Activated CD8-positive, alpha-beta memory T cell treated with anti-CD3 and anti-CD28 coated beads, Interleukin-2, amount 10 ng/mL, durations not matched to agents 7 days and 5 days (primary cell): ENCODE results near the gene SOX1. TPM values are rescaled to one million over a fixed set of nuclear protein-coding genes. Genes with fewer than 3 reads are reported as not detected.

Experiments used
- ATAC-seq: fragments of 150-1000 bp; cut with Tn5 transposase; one replicate; pipeline ENCODE4 v1.10.0; 2021; ENCODE audit warnings: moderate library complexity
- CTCF ChIA-PET: fragments of 350-600 bp; sonication (Branson Sonifier 250); formaldehyde crosslinking; loops from one replicate; lab custom pipeline; 2021; ENCODE audit warnings: antibody characterized with exemption; lab: Charles Lee
- DNase-seq: peaks from one replicate; pipeline ENCODE4 v3.0.0-alpha.2; 2020
- H3K27ac Mint-ChIP-seq: one replicate; pipeline ENCODE4 v1.8.0; 2021; ENCODE audit warnings: mild to moderate bottlenecking, mixed read lengths
- H3K27me3 Mint-ChIP-seq: one replicate; pipeline ENCODE4 v1.8.0; 2021; ENCODE audit warnings: mixed read lengths
- H3K36me3 Mint-ChIP-seq: one replicate; pipeline ENCODE4 v1.8.0; 2021; ENCODE audit warnings: mild to moderate bottlenecking, mixed read lengths
- H3K4me1 Mint-ChIP-seq: one replicate; pipeline ENCODE4 v1.8.0; 2021; ENCODE audit warnings: mixed read lengths
- H3K4me3 Mint-ChIP-seq: one replicate; pipeline ENCODE4 v1.8.0; 2021; ENCODE audit warnings: mild to moderate bottlenecking, moderate library complexity, mixed read lengths
- H3K9me3 Mint-ChIP-seq: one replicate; pipeline ENCODE4 v1.8.0; 2022; ENCODE audit warnings: low read depth, mixed read lengths
- total RNA-seq, 2 experiments: library from RNA; stranded (reverse); gene quantifications; one replicate each; pipeline ENCODE4 v1.2.3, GENCODE V29; 2021

SOX1 gene
- total RNA-seq, 2 experiments from 2014 or later, result not detected

DNA sequence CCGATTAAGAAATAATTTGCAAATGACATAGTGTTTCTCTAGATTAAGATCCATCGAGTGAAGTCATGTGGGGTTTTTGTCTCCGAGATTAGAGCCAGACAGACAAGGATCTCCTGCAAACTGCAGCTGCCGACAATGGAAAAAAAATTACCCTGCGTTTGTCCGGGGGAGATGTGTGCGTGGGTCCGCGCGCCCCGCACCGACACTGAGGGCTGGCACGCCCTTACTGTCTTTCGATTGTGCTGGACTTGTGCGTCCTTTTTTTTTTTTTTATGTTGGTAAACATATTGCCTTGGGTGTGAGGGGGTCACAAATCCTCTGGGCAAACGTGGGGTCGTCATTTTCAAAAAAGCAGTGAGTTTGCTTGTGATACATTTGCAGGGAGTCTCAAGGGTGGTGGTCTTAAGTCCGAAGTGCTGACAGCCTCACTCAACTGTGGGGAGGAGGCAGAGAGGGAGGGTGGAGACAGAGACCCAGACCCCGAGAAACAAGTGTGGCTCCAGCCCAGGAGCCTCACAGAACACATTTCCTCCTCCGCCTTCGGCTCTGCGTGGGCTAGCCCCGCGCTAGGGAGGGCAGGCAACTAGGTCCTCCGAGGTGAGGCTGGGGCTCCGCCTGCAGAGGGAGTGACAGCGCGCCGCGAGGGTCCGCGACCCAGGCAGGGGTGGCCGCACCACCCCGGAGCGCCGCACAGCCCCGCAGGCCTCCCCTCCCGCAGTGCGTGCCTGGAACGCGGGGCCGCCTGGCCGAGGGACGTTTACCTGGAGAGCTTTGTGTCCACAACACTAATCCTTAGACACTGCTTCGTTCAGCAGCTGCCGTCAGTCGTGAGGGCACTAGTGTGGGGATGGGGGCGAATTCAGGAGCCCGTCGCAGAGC is 11.7 kb upstream of the SOX1 start:
- Mint-ChIP-seq H3K4me1 (no peaks in the 10 kb centered on the region), H3K27ac (peak overlapping the region; percentile 61), H3K4me3 (no peak overlapping the region), H3K27me3 (peaks cover 76% of the 10 kb centered on the region), H3K36me3 (peaks cover 9% of the 10 kb centered on the region), H3K9me3 (no peaks in the 10 kb centered on the region)
- CTCF ChIA-PET, result no interaction called here
- DNase-seq, result no peak
- no peak for ATAC-seq

DNA sequence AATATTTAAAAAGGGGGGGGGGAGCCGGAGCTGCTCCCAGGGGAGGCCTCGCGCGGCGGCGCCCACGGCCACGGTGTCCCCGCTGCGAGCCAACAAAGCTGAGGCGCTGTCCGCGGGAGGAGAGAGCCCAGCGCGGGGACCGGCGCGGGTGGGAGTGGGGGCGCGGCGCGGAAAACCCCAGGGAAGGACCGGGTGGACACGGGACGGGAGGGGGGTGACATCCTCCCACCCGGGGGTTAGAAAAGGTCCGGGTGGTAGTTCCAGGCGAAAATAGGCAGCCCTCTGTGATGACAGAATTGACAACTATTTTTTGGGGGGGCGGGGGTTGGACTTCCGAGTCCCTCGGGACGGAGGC is 11.1 kb upstream of the SOX1 start:
- ATAC-seq (no peak), DNase-seq (no peak)
- H3K27me3 Mint-ChIP-seq, result peaks cover 82% of the 10 kb centered on the region
- H3K36me3 Mint-ChIP-seq, result peaks cover 9% of the 10 kb centered on the region
- CTCF ChIA-PET, result no interaction called here
- H3K9me3 Mint-ChIP-seq, result no peaks in the 10 kb centered on the region
- H3K27ac Mint-ChIP-seq, result no peak overlapping the region
- no peak overlapping the region for H3K4me3 Mint-ChIP-seq
- no peaks in the 10 kb centered on the region for H3K4me1 Mint-ChIP-seq

DNA sequence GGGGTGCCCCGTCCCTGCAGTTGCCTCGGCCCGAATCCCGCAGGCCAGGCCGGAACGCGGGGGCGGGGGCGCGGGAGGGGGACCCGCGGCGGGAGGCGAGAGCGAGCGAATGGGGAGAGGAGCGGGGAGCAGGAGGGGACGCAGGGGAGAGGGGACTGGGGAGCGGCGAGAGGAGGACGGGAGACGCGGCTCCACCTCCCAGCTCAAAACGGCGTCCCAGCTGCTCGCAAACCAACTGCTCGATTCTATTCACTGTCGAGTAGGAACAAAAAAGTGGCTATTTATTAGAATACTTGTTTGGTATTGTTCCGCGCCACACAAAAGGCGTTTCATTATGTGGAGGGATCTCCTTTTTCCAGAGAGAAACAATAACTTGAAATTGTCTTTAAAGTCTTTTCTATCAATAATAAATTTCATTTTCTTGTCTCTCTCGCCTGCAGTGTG is 10.6 kb upstream of the SOX1 start:
- Mint-ChIP-seq H3K27ac (no peak overlapping the region), H3K36me3 (peaks cover 9% of the 10 kb centered on the region), H3K4me1 (no peaks in the 10 kb centered on the region), H3K9me3 (no peaks in the 10 kb centered on the region), H3K27me3 (peaks cover 85% of the 10 kb centered on the region), H3K4me3 (no peak overlapping the region)
- ATAC-seq (no peak), DNase-seq (no peak)
- CTCF ChIA-PET, result no interaction called here

DNA sequence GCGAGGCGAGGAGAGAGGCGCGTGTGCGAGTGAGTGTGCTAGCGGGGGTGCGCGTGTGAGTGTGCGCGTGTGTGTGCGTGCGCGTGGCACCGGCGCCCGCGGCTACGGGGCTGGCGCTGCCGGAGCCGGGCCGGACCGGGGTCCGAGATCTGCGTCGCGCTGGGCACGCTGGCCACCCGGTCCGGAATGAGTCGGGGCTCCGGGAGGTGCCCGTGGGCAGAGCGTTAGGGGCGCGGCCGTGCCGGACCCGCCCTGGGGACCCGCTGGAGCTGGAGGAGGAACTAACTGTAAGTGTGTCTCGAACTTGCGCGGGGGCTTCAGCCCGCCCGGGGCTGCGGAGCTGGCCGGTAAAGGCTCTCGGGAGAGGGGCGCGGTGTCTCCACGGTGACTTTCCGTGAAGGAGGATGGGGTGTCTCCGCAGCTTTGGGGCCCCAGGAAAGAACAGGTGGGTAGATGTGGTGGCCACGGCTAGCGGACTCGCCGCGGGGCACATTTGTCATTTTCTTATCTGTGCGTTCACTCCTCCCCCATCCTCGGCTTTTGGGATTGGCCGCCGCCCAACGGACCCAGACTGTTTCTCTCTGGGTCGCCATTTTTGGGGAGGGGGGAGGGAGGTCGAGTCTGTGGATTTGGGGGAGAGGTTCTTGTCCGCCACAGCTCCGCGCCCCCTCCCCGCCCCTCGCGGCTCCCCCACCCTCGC is 10.1 kb upstream of the SOX1 start:
- Mint-ChIP-seq H3K36me3 (peaks cover 11% of the 10 kb centered on the region), H3K4me1 (no peaks in the 10 kb centered on the region), H3K27ac (peak overlapping the region; percentile 49), H3K9me3 (no peaks in the 10 kb centered on the region), H3K27me3 (peaks cover 87% of the 10 kb centered on the region), H3K4me3 (no peak overlapping the region)
- DNase-seq (no peak), ATAC-seq (no peak)
- CTCF ChIA-PET, result no interaction called here

DNA sequence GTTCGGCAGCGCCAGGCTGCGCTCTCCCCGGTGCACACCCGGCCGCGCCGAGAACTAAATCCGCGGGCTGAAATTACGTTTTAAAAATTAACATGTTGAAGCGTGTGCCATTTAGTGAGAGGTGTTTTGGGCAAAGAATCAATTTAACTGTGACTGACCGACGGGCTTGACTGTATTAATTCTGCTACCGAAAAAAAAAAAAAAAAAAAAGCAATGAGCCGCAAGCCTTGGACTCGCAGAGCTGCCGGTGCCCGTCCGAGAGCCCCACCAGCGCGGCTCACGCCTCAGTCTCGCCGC is 9.6 kb upstream of the SOX1 start:
- Mint-ChIP-seq H3K36me3 (peaks cover 11% of the 10 kb centered on the region), H3K9me3 (no peaks in the 10 kb centered on the region)

DNA sequence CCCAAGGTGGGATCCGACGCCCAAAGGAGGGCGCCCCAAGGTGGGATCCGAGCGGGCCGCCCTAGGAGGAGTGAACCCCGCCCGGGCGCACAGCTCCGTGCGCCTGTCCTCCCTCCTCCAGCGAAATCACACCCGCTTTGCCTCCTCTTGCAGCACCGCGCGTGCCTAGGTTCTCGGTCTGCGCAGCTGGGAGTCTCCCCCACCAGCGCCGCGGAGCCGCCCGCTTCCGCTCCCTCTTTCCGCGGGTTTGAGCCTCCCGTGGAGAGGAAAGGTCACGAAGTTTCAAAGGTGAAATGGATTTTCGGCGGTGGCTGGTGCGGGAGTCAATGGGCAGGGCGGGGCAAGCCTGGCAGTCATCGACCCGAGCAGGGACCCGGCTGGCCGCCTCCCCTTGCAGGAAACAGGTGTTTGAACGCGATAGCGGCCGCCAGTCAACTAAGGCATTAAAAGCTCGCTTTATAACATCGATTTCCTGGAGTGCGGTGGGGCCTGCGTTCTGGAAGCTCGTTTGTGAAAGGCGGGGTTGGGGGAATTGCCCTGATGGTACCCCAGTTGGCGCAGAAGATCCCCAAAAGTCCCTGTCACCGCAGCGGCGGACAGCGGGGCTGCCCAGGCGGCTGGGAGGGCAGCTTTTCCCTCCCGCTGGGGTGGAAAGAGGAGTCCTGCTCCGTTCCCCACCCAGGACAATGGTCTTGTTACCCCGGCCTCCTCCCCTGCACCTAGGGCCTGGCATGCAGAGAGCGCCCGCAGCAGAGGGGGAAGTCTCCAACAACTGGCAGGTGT is 9.0 kb upstream of the SOX1 start:
- CTCF ChIA-PET, result no interaction called here
- no peak for DNase-seq

More for the DNA sequence above, 9.6 kb upstream of the SOX1 start:
- H3K4me3 Mint-ChIP-seq, result no peak overlapping the region
- H3K27ac Mint-ChIP-seq, result no peak overlapping the region
- H3K4me1 Mint-ChIP-seq, result no peaks in the 10 kb centered on the region
- no peak for ATAC-seq
- peaks cover 87% of the 10 kb centered on the region for H3K27me3 Mint-ChIP-seq
- CTCF ChIA-PET, result no interaction called here
- no peak for DNase-seq

DNA sequence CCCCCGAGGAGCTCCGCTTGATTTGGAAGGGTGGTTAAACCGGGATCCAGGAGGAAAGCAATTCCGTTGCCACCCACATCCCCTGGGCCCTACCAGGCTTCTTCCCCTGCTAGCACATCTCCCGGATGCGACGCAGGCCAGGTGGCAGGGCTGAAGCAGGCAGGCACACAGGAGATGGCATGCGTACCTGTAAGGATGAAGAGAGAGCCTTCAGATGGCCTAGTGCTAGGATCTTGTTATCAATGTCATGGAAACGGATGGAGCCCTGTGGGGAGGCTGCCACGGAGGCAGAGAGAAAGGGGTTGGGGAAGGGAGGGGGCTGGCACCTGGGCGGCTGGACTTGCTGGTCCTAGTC is 8.5 kb upstream of the SOX1 start:
- H3K9me3 Mint-ChIP-seq, result no peaks in the 10 kb centered on the region
- no peak for DNase-seq
- no peak for ATAC-seq
- peak overlapping the region; percentile 3 for H3K27ac Mint-ChIP-seq
- H3K4me1 Mint-ChIP-seq, result no peaks in the 10 kb centered on the region
- CTCF ChIA-PET, result no interaction called here
- H3K4me3 Mint-ChIP-seq, result no peak overlapping the region
- peaks cover 87% of the 10 kb centered on the region for H3K27me3 Mint-ChIP-seq
- peaks cover 9% of the 10 kb centered on the region for H3K36me3 Mint-ChIP-seq

More for the DNA sequence above, 9.0 kb upstream of the SOX1 start:
- ATAC-seq, result no peak
- Mint-ChIP-seq H3K9me3 (no peaks in the 10 kb centered on the region), H3K4me1 (no peaks in the 10 kb centered on the region), H3K27me3 (peaks cover 87% of the 10 kb centered on the region), H3K36me3 (peaks cover 10% of the 10 kb centered on the region), H3K27ac (no peak overlapping the region), H3K4me3 (no peak overlapping the region)

DNA sequence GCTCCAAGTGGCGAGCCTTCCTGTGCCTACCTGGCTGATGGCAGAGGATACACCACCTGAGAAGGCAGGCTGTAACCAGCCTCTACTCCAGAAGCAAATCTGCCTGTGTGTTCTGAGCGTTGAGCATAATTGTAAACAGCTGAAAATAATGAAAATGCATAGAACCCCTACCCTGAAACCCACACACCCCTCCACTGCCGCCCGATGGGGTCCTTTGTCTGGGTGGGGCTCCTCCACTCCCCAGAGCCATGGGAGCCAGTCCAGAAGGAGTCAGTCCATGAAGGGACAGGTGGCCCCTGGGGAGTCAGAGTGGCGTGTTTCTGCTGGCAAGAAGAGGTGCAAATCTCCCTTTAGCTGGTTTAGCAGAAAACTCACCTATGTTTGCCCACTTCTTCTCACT is 8.0 kb upstream of the SOX1 start:
- CTCF ChIA-PET, result no interaction called here
- no peak for DNase-seq

DNA sequence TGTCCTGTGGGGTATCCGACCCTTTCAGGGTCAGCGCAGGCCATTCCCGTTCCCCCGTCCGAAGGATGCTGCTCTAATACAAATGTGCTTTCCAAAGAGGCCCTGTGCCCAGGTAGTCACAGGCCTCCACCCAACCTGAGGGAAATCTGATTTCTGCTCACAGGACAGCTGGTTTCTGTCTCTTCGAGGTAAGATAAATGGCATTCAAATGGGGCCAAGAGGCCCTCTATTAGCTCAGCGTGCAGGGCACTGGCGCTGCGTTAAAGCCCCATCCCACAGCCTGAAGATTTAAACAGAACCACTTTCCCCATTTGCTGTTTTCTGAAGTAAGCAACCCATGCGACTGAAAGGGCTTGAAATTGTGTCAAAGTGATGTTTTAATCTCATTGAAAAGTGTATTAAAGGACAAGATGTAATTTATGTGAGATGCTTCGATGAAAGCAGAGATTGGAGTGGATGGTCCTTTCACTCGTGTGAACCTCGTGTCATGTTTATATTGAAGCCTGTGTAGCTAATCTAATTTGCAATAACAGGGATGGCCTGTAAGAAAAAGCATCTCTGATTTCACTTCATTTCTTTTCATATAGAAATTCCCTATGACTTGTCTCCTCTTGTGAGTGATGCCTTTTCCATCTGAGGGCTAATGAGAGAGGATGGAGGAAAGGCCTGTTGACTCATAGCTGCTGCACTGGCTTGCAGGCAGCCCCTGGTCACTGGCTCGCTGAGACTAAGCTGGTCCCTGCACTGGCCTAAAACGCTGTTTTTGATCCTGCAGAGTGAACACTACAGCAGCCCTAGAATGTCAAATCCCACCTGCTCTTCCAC is 7.3 kb upstream of the SOX1 start:
- Mint-ChIP-seq H3K4me1 (no peaks in the 10 kb centered on the region), H3K27me3 (peaks cover 86% of the 10 kb centered on the region), H3K36me3 (peaks cover 9% of the 10 kb centered on the region), H3K27ac (no peak overlapping the region), H3K4me3 (no peak overlapping the region), H3K9me3 (no peaks in the 10 kb centered on the region)
- no peak for ATAC-seq
- CTCF ChIA-PET, result no interaction called here
- no peak for DNase-seq

More for the DNA sequence above, 8.0 kb upstream of the SOX1 start:
- peaks cover 9% of the 10 kb centered on the region for H3K36me3 Mint-ChIP-seq
- no peak for ATAC-seq
- H3K4me3 Mint-ChIP-seq, result no peak overlapping the region
- no peaks in the 10 kb centered on the region for H3K4me1 Mint-ChIP-seq
- H3K9me3 Mint-ChIP-seq, result no peaks in the 10 kb centered on the region
- peaks cover 87% of the 10 kb centered on the region for H3K27me3 Mint-ChIP-seq
- peak overlapping the region; percentile 3 for H3K27ac Mint-ChIP-seq

DNA sequence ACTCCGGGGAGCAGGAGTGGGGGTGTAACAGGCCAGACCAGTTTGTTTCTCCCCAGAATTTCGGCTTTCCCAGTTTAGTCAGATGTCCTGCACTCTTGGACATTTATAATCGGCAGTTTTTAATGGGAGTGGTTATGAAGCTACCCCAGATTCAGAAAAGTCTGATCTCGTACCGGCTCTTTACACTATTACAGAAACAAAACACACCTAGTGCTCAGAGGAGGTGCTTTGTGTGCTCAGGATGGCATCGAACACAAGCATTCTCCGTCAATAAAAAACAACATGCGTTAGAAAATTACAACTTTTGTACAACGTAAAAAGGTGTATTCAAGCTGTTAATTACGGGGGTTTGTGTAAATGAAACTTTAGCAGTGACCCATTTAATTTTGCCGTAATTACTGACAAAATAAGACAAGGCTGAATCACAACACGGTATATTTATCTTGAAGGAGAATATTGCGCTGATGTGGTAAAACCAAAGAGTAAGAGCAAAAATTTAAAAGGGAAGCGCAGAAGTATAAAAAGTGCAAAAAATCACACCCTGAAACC is 6.6 kb upstream of the SOX1 start:
- Mint-ChIP-seq H3K4me1 (no peaks in the 10 kb centered on the region), H3K27ac (peak overlapping the region; percentile 54), H3K4me3 (no peak overlapping the region), H3K36me3 (peaks cover 5% of the 10 kb centered on the region), H3K9me3 (no peaks in the 10 kb centered on the region), H3K27me3 (peaks cover 84% of the 10 kb centered on the region)
- DNase-seq (no peak), ATAC-seq (no peak)
- CTCF ChIA-PET, result no interaction called here

DNA sequence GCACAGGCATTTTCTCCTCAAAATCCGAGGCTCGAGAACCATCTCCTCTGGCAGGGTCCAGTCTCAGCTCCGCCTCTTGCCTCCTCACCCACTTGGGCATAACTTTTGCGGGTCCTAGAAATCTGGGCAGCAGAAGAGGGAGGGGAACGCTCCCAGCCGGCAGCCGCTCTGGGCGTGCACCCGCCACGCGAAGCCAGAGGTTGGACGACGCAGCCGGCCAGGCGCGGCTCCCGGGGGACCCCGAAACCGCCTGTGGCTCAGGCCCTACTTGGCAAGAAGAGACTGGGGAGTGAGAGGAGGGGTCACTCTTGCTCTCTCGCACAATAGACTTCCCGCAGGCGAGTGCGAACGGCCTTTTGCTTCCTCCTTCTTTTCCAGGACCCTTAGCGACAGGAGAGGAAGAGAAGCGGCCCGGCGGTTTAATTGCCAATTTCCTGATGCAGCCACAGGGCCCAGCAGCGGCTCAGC is 6.0 kb upstream of the SOX1 start:
- Mint-ChIP-seq H3K9me3 (no peaks in the 10 kb centered on the region), H3K4me3 (no peak overlapping the region), H3K36me3 (peaks cover 7% of the 10 kb centered on the region), H3K27ac (peak overlapping the region; percentile 54), H3K27me3 (peaks cover 87% of the 10 kb centered on the region), H3K4me1 (no peaks in the 10 kb centered on the region)
- DNase-seq, result no peak
- ATAC-seq, result no peak
- CTCF ChIA-PET, result no interaction called here

DNA sequence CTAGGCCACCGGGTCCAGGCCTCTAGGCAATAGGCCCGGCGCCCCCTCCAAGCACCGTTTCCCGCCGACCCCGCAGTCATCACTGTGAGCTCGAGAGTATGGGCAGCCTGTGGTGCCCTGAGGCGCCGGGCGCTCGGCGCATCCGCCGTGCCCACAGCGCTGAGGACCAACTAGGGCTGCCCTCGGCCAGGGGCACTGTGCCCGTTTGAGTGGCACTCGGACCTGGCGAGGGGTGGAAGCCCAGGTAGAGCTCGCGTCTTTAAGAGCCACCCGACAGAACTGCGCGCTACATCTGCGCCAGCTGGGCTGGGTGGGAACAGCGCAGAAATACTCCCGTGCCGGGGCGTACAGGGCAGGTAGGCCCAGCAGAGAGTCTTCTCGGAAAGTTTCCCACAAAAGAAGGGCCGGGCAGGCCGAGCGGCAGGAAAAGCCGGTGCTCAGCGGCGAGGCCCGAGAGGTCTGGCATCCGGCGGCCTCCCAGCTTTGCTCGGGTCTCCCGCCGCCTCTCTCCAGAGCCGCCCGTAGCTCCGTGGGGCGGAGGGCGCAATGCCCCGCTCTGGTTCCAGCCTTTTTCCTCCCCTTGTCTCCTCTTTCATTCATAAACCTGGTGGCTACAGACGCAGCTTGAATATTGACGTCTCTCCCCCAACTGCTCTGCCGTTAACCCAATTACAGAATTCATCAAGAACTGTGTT is 5.4 kb upstream of the SOX1 start:
- CTCF ChIA-PET, result no interaction called here
- no peaks in the 10 kb centered on the region for H3K9me3 Mint-ChIP-seq
- H3K36me3 Mint-ChIP-seq, result peaks cover 7% of the 10 kb centered on the region
- peak overlapping the region; percentile 66 for H3K27ac Mint-ChIP-seq
- no peaks in the 10 kb centered on the region for H3K4me1 Mint-ChIP-seq
- ATAC-seq, result no peak
- H3K27me3 Mint-ChIP-seq, result peaks cover 90% of the 10 kb centered on the region
- no peak overlapping the region for H3K4me3 Mint-ChIP-seq
- DNase-seq, result no peak
